NB4 (cell line): ENCODE results near the gene HMG20B.

Experiments used
- DNase-seq: peaks from one replicate; pipeline ENCODE4 v3.0.0; 2010; ENCODE audit warnings: low read depth
- H3K4me3 ChIP-seq: one replicate; pipeline ENCODE4 v1.5.1; 2011; ENCODE audit warnings: mild to moderate bottlenecking, low read depth, low read length, moderate library complexity
- CTCF ChIP-seq: IDR thresholded peaks from one replicate; pipeline ENCODE4 v1.5.1; 2012; ENCODE audit warnings: low read depth, low read length
- MYC ChIP-seq: IDR thresholded peaks from 2 replicates; pipeline ENCODE4 v1.6.1; 2011; ENCODE audit warnings: low read depth, low read length
- POLR2A ChIP-seq: IDR thresholded peaks from 2 replicates; pipeline ENCODE4 v1.6.1; 2011; ENCODE audit warnings: mild to moderate bottlenecking; ENCODE audit not compliant: insufficient read length; ENCODE audit errors: extremely low read depth
- TF ChIP-seq, protein P1 (sequence below): IDR thresholded peaks from 2 replicates; pipeline ENCODE4 v1.6.1; 2011; ENCODE audit warnings: low read depth, low read length

The HMG20B gene

GRCh38 chr19:3535563-3535965 lies 37.2 kb upstream of the HMG20B start:
- TF ChIP-seq POLR2A: no peak
- no peak for TF ChIP-seq CTCF
- TF ChIP-seq, protein P1, sequence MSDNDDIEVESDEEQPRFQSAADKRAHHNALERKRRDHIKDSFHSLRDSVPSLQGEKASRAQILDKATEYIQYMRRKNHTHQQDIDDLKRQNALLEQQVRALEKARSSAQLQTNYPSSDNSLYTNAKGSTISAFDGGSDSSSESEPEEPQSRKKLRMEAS: no peak
- no peak for TF ChIP-seq MYC
- H3K4me3 ChIP-seq: no peak overlapping the region
- no peak for DNase-seq

DNA sequence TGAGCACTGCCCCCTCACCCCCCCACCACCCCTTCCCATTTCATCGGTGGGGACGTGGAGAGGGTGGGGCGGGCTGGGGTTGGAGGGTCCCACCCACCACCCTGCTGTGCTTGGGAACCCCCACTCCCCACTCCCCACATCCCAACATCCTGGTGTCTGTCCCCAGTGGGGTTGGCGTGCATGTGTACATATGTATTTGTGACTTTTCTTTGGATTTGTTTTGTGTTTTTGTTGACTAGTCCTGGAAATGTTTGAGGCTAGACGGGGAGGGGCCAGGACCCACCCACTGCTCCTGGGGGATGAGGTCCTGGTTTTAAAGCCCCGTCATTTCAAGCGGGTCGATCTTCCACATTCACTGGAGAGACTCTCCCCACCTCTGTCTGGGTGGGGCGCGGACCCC lies 36.8 kb upstream of the HMG20B start:
- H3K4me3 ChIP-seq: no peak overlapping the region
- DNase-seq: no peak
- TF ChIP-seq MYC (no peak), CTCF (no peak), POLR2A (no peak)
- TF ChIP-seq, protein P1: no peak

DNA sequence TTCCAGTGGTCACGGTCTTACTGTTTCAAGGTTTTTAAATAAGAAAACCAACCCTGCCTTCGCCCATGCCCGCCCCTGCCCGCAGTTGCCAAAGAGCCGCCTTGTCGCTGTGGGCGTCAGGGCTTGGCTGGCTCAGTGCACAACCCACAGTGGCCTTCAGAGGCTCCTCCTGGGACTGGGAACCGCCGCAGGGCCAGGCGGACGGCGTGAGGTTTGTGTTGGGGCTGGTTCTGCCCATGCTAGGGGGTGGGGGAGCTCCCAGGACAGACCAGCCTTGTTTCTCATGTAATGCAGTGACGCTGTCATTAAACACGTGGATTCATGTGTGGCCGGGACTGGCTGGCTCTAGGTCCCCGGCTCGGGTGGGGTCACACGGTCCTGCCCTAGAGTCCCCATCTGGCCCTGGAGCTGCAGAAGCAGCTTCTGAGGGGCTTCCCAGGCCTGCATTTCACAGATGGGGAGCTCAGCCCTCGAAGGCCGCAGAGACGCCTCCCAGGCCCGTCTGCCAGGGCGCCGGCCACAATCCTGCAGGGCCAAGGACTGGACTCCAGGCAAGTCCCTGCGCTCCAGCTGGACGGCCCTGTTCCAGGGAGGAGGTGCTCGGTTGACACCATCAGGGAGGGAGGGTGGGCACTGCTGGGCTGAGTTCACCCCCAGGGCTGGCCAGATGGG lies 36.2 kb upstream of the HMG20B start:
- no peak overlapping the region for H3K4me3 ChIP-seq
- no peak for DNase-seq
- TF ChIP-seq CTCF (no peak), MYC (no peak), POLR2A (no peak)
- TF ChIP-seq, protein P1: no peak

DNA sequence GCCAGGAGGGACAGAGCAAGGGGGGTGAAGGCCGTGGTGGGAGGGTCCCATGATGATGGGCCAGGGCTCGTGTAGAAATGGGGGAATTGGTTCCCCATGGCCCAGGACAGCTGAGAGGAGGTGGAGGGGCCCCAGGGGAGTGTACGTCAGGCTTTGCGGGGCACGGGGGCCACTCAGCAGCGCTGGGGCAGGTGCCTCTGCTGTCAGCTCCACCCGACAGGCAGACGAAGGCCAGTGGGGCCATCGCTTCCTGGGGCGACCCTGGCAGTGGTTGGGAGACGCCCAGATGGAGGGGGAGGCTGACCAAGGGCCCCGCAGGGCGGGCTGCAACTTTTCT lies 35.7 kb upstream of the HMG20B start:
- H3K4me3 ChIP-seq: no peak overlapping the region
- no peak for TF ChIP-seq CTCF
- no peak for TF ChIP-seq MYC
- TF ChIP-seq, protein P1: no peak
- no peak for TF ChIP-seq POLR2A
- no peak for DNase-seq

DNA sequence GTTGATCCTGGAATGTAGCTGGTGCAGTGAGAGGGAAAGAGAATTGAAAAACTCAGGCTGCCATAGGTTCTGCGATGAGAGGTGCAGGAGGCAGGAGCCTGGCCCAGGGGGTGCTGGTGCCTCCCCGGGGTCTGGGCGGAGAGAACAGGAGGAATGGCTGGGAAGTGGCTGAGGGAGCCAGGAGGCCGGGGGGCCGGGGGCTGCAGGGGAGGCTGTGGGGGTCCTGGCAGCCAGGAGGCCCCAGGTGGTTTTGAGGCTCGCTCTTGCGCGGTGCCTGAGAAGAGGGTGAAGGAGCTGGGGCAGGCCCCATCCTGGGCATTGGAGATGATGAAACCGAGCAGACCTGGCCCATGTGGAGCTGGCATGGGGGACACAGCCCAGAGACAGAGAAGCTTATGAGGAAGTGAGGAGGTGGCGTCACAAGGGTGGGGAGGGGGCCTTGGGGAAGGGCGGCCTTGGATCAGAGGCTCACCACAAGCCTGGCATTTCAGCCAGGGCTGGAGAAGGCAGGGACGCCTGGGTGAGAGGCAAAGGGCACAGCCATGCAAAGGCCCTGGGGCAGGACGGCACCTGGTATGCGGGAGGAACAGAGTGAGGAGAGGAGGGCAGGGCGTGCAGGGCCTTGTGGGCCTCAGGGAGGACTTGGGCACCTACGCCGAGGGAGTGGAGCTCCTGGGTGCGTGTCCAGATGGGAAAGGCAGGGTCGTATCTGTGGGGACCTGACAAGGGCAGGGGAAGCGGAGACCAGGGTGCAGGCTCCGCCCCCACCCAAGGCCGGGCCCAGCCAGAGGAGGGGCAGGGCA lies 35.1 kb upstream of the HMG20B start:
- TF ChIP-seq, protein P1: 0 out of 2 replicates have a peak, but pooled peaks have one; percentile 19
- TF ChIP-seq CTCF (no peak), MYC (peak; percentile 51), POLR2A (no peak)
- peak; percentile 67 for DNase-seq
- no peak overlapping the region for H3K4me3 ChIP-seq
